HUES48 (cell line): ENCODE measurements around the gene LRRN3.

Experiments
- H3K27ac ChIP-seq: one replicate; pipeline ENCODE4 v1.7.0; 2013; ENCODE audit warnings: low read depth, low read length, inconsistent platforms
- H3K27me3 ChIP-seq: 2 replicates; pipeline ENCODE4 v1.6.1; 2013; ENCODE audit warnings: mild to moderate bottlenecking, low read length; ENCODE audit not compliant: control insufficient read depth, insufficient read depth
- H3K36me3 ChIP-seq: 2 replicates; pipeline ENCODE4 v1.6.1; 2013; ENCODE audit warnings: low read length; ENCODE audit not compliant: control insufficient read depth, insufficient read depth
- H3K4me1 ChIP-seq: 2 replicates; pipeline ENCODE4 v1.6.1; 2013; ENCODE audit warnings: mild to moderate bottlenecking, low read length; ENCODE audit not compliant: control insufficient read depth, insufficient read depth
- H3K4me3 ChIP-seq: 2 replicates; pipeline ENCODE4 v1.5.1; 2013; ENCODE audit warnings: mild to moderate bottlenecking, low read depth, low read length
- H3K9ac ChIP-seq: 2 replicates; pipeline ENCODE4 v1.6.1; 2013; ENCODE audit warnings: mild to moderate bottlenecking, low read depth, low read length, moderate library complexity
- H3K9me3 ChIP-seq: 2 replicates; pipeline ENCODE4 v1.6.1; 2013; ENCODE audit warnings: low read length; ENCODE audit not compliant: control insufficient read depth, insufficient read depth

Gene LRRN3

DNA sequence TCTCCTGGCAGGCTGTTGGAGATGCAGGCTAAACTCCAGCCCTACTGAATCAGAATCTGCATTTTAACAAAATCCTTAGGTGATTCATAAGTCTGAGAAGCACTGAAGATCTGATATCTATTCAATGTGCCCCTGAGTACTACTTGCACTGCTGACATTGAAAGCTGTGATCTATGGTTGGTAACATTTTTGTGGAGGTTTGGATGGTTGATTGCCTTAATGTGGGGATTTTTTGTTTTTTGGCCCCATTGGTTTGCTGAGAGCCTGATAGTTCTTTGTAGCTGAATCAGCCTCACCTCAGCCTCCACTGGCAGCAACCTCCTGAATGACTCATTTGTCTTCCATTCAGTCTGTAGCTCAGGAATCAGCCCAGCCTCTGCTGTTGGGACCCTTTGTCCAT is 14.7 kb upstream of the LRRN3 start:
- H3K4me3 ChIP-seq, result no peak overlapping the region
- no peak overlapping the region for H3K9ac ChIP-seq
- no peaks in the 10 kb centered on the region for H3K36me3 ChIP-seq
- peaks cover 26% of the 10 kb centered on the region for H3K4me1 ChIP-seq
- H3K27ac ChIP-seq, result no peak overlapping the region
- no peaks in the 10 kb centered on the region for H3K27me3 ChIP-seq
- no peaks in the 10 kb centered on the region for H3K9me3 ChIP-seq

DNA sequence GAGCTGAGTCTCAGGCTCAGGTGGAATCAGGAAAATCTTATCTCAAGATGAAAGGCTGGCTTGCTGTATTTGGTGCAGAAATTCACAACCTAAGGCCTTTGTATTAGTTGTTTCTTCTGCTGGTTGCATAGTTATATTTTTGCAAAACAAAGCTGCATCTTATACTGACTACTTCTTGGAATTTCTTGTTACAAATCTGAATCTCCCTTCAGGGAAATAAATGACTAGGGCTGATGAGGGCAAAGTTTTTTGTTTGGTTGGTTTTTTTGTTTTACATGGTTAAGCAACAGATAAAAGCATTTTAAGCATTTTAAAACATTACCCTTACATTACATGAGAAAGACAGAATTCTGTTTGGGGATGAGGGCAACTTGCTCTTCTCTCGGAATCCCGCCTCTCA is 13.9 kb upstream of the LRRN3 start:
- no peaks in the 10 kb centered on the region for H3K27me3 ChIP-seq
- H3K4me3 ChIP-seq, result no peak overlapping the region
- H3K9ac ChIP-seq, result no peak overlapping the region
- H3K27ac ChIP-seq, result no peak overlapping the region
- no peaks in the 10 kb centered on the region for H3K36me3 ChIP-seq
- H3K9me3 ChIP-seq, result no peaks in the 10 kb centered on the region
- peaks cover 30% of the 10 kb centered on the region for H3K4me1 ChIP-seq

DNA sequence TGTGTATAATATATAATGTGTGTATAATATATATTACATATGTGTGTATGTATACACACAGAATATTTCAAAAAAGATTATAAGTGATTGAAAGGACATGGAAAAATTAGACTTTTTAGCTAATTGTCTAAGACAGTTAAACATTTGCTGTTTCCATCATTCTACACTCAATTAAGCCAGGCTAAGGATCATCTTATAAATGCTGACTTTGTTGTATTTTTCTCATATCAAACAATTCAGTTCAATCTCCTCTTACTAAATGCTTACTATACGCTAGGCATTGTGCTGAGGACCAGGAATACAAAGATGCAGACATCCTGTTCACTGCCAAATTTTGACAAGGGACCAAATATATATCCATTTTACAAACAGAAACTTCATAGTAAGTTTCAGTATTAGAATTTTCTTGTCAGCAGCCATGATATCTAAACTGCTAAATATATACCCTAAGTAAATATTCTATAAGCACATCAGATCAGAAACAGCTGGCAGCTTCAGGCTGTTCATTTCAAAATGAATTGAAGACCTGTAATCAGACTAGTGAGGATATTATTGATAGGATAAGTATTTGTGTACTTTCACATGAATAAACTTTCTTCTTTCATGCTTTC is 10.3 kb upstream of the LRRN3 start:
- peaks cover 35% of the 10 kb centered on the region for H3K4me1 ChIP-seq
- no peaks in the 10 kb centered on the region for H3K9me3 ChIP-seq
- H3K27me3 ChIP-seq, result no peaks in the 10 kb centered on the region
- no peak overlapping the region for H3K27ac ChIP-seq
- no peak overlapping the region for H3K4me3 ChIP-seq
- H3K9ac ChIP-seq, result no peak overlapping the region
- no peaks in the 10 kb centered on the region for H3K36me3 ChIP-seq

DNA sequence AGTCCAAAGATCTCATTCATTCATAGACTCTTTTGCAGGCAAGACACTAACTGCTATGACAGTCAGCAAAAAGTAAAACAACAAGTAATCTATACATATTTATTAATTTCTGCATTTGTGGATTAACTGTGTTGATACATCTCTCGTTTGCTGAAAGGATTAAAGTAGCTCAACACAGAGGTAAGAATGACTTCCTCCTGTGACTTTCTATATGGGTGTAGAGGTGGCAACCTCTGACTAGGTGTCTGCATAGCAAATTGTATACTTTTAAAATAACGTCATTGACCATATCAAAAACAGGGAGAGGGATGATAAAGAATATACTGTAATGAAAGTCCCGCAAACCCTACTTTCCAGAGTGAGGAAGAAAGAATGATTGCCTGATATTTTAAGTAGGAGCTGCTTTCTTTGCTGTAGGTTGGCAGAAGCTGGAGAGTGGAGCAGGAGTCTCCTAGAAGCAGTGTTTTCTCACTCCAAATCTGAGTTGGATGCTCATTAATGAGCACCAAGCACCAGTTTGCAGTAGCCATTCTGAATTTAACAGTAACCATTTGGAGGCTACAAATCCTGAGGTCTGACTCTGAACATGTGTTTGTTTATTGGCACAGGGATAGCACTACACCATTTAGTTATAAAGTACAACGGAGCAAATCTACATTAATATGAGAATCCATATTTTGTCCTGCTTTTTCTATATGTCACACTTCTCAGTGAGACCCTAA is 9.2 kb upstream of the LRRN3 start:
- Histone ChIP-seq H3K4me3 (no peak overlapping the region), H3K9ac (no peak overlapping the region), H3K27ac (no peak overlapping the region), H3K9me3 (no peaks in the 10 kb centered on the region), H3K4me1 (peaks cover 31% of the 10 kb centered on the region), H3K27me3 (no peaks in the 10 kb centered on the region), H3K36me3 (no peaks in the 10 kb centered on the region)

DNA sequence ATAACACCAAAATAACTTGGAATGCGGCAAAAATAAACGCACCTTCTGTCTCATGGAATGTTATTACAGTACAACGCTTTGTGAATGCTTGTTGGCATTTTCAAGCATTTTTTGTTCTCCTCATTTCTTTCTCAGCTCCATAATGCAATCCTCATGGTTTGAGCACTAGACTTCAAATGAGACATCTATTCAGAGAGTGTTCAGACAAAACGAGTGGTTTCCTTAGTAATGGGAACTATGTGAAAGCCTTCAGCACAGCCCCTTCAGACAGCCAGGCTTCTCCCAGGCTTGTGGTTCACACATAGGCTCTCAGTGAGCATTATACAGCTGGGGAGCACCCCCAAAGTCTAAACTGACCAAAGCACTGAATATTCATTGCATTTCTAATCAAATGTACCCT is 8.6 kb upstream of the LRRN3 start:
- H3K4me1 ChIP-seq, result peaks cover 25% of the 10 kb centered on the region
- no peaks in the 10 kb centered on the region for H3K36me3 ChIP-seq
- H3K27me3 ChIP-seq, result no peaks in the 10 kb centered on the region
- H3K9me3 ChIP-seq, result no peaks in the 10 kb centered on the region
- H3K27ac ChIP-seq, result no peak overlapping the region
- no peak overlapping the region for H3K9ac ChIP-seq
- H3K4me3 ChIP-seq, result no peak overlapping the region

DNA sequence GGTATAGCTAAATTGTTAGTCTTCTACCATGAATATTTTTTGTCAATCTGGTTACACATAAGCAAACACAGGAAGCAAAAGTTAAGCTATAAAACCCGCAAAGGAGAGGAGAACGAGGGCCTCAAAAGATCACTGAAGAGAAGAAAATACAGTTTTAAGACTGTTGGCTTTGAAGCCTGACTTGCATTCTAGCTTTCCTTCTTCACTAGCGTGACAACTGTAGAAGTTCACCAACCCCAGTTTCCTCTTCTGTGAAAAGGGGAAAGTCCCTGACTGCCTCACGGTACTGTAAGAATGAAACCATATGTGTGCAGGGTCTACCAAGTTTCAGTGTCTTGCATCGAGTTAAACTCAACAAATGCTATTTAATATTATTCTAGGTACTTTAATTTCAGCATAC is 7.5 kb upstream of the LRRN3 start:
- Histone ChIP-seq H3K4me3 (no peak overlapping the region), H3K9me3 (no peaks in the 10 kb centered on the region), H3K4me1 (peaks cover 25% of the 10 kb centered on the region), H3K27me3 (no peaks in the 10 kb centered on the region), H3K36me3 (no peaks in the 10 kb centered on the region), H3K27ac (no peak overlapping the region), H3K9ac (no peak overlapping the region)

DNA sequence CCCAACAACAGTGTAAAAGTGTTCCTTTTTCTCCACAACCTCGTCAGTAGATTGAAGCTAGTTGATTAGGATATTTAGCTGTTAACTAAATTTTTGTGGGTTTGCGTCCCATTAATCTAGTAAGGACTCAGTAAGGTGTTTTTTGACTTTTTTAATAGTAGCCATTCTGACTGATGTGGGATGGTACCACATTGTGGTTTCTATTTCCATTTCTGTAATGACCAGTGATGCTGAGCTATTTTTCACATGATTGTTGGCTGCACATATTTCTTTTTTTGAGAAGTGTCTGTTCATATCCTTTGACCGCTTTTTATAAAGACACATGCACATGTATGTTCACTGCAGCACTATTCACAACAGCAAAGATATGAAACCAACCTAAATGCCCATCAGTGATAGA is 5.6 kb upstream of the LRRN3 start:
- no peaks in the 10 kb centered on the region for H3K36me3 ChIP-seq
- no peaks in the 10 kb centered on the region for H3K27me3 ChIP-seq
- H3K9ac ChIP-seq, result no peak overlapping the region
- no peaks in the 10 kb centered on the region for H3K9me3 ChIP-seq
- peaks cover 30% of the 10 kb centered on the region for H3K4me1 ChIP-seq
- H3K4me3 ChIP-seq, result no peak overlapping the region
- no peak overlapping the region for H3K27ac ChIP-seq

DNA sequence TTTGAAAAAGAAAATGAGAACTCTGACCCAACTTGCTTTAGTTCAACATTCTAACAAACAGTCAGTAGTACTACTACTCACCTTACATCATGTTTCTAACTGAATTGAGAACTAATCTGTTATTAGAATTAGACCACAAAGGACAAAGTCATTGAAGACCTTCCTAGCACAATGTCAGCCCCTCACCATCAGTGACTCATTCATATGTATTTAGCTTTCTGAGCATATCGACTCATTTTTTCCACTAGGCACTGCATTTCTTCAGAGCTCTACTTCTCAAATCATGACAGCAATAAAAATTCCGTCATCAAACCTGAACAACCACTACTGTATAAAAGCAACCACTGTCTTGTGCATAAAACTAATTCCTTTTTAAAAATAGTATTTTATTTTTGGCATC is 4.4 kb upstream of the LRRN3 start:
- no peak overlapping the region for H3K9ac ChIP-seq
- H3K4me1 ChIP-seq, result peaks cover 38% of the 10 kb centered on the region
- no peaks in the 10 kb centered on the region for H3K36me3 ChIP-seq
- no peak overlapping the region for H3K27ac ChIP-seq
- no peak overlapping the region for H3K4me3 ChIP-seq
- H3K27me3 ChIP-seq, result no peaks in the 10 kb centered on the region
- H3K9me3 ChIP-seq, result no peaks in the 10 kb centered on the region

DNA sequence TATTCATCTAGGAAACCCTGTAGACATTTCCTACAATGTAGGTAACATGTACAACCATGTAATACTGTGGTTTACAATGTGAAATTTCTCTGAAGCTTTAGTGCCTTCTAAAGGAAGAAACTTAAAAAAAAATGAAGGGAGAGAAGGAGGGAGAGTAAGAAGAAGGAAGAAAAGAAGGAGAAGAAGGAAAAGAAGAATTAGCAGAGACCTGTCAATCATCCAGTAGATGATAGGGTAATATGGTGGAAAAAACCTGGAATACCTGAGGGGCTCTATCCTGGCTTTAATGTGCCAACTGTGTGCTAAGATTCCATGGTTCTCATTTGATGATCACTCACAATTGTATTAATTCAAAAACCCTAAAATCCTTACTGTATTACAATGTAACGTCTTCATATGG is 2.6 kb upstream of the LRRN3 start:
- H3K27ac ChIP-seq, result no peak overlapping the region
- peaks cover 38% of the 10 kb centered on the region for H3K4me1 ChIP-seq
- no peaks in the 10 kb centered on the region for H3K9me3 ChIP-seq

DNA sequence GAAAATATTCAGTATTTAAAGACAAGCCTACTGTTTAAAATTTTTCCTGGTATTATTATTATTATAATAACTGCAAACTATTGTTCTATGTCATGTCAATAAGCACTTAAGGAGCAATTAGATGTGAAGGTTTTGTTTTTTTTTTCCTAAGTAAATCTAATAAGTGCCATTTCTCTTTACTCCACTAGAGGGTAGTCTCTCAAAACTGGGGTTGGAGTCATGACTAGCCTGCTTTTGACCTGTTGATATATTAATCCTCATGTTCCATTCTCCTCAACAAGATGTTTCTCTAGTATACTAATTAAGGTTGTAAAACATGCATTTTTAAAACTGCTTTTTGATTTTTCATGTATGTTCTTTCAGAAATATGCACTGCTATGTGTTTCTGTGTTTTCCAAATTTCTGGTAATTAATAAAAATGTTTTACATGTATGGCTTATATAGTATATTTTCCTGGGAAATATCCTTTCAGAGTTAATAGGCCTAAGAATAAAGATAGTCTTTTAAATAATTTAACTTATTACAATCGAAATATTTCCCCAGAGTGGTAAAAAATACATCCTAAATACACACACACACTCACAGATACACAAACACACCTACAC is 1.0 kb upstream of the LRRN3 start:
- Histone ChIP-seq H3K36me3 (no peaks in the 10 kb centered on the region), H3K27me3 (no peaks in the 10 kb centered on the region), H3K4me1 (peaks cover 48% of the 10 kb centered on the region), H3K9me3 (no peaks in the 10 kb centered on the region), H3K9ac (no peak overlapping the region), H3K27ac (no peak overlapping the region), H3K4me3 (no peak overlapping the region)

More for the DNA sequence above, 2.6 kb upstream of the LRRN3 start:
- Histone ChIP-seq H3K27me3 (no peaks in the 10 kb centered on the region), H3K9ac (no peak overlapping the region), H3K4me3 (no peak overlapping the region), H3K36me3 (no peaks in the 10 kb centered on the region)

DNA sequence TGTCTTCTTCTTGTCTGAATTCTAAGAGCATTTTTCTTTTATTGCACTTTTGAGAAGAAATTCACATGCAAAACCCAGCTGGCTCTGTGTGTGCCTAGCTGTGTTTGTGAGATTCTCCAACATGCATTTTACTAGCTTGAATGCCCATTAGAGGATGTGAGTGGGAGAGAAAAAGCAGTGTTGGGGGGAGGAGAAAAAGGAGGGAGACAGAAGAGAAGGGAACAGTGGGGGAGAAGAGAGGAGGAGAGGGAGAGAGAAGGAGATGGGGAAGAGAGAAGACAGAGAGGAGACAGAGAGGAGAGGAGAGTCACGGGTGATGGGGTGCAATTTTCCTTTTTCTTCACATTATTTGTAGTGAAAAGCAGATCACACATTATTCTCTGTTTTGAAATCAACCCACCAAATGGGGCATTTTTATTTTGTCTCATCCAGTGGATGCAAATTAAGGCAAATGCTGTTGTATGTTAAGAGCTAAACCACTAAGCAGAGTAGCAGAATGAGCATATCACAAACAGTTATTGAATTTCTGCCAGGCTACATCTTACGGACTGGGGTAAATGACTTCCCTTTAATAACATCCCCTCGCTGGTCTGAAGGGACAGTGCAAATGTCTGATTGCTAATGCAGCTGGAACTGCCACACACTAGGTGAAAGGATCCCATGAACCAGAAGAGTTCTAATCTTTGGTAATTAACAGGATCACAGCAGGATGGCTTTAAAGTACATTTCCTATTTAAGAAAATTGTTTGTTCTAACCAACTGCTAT is 849 bp downstream of the LRRN3 start:
- H3K27ac ChIP-seq, result peak overlapping the region; percentile 14
- no peak overlapping the region; the same call in 1 of the 2 replicates for H3K4me3 ChIP-seq
- no peaks in the 10 kb centered on the region for H3K9me3 ChIP-seq
- H3K27me3 ChIP-seq, result no peaks in the 10 kb centered on the region
- H3K9ac ChIP-seq, result no peak overlapping the region; the same call in 1 of the 2 replicates
- H3K36me3 ChIP-seq, result no peaks in the 10 kb centered on the region
- H3K4me1 ChIP-seq, result peaks cover 66% of the 10 kb centered on the region
